Activated CD4-positive, alpha-beta T cell treated with anti-CD3 and anti-CD28 coated beads for 4 hours (primary cell): ENCODE results near the gene RASA4B.
"Not testable (repeated sequence)": the region's sequence is repeated elsewhere in the genome, so short reads cannot be mapped to it uniquely, and the experiment has no call there.

Experiments used
- DNase-seq, 2 donors: peaks; one replicate each; pipeline ENCODE4 v3.0.0-alpha.2; 2020

RASA4B gene

GRCh38 chr7:102517550-102518147 is at the start of gene RASA4B:
Gene RASA4B, minus strand, starts transcription at chr7:102517777. Its CDS starts 67 bp downstream, at chr7:102517710.
- not testable (repeated sequence) for DNase-seq

DNA sequence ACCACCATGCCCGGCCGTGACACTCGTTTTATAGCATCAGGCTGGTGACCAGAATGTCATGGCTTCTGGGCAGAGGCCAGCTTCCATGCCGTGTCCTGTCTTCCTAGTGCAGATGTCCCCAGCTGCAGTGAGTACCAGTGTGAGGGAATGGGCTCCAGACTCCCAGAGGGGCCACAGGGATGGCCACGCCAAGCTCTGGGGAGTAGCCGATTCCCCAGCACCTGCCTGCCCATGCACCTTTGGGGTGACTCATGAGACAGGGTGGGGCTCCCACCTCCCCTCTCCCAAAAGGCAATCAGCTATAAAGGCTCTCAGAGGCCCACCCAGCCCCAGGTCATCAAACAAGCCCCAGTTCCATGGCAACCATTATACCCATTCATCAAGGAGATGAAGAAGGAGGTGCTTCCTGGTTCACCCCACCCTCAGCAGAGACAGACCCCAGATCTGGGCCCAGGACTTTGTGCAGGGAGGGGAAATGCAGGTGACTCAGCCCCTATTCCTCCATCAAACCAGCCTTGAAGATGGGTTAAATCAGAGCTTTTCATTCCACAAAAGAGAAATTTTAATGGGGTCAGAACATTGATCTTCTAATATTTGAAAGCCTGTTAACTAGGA is 33.3 kb upstream of the RASA4B start, which contains the start of gene SPDYE2:
Gene SPDYE2 (plus strand): TSS at position 419 of the 615 bp plus-strand sequence. CDS start 2,030 bp downstream, outside the sequence.
- DNase-seq = not testable (repeated sequence)

- not testable (repeated sequence) for DNase-seq
These were observed 28.8 kb upstream of the RASA4B start for GRCh38 chr7:102546353-102546752.

GRCh38 chr7:102545288-102545687 is 27.7 kb upstream of the RASA4B start:
- DNase-seq = not testable (repeated sequence)

- DNase-seq = not testable (repeated sequence)
These were observed 26.8 kb upstream of the RASA4B start for GRCh38 chr7:102544372-102544771.

- not testable (repeated sequence) for DNase-seq
These were observed 26.0 kb upstream of the RASA4B start, which contains the start of gene UPK3BL2 for GRCh38 chr7:102543596-102543995. Gene UPK3BL2, minus strand, starts transcription at chr7:102543696. Its CDS starts 60 bp downstream, at chr7:102543636.

DNA sequence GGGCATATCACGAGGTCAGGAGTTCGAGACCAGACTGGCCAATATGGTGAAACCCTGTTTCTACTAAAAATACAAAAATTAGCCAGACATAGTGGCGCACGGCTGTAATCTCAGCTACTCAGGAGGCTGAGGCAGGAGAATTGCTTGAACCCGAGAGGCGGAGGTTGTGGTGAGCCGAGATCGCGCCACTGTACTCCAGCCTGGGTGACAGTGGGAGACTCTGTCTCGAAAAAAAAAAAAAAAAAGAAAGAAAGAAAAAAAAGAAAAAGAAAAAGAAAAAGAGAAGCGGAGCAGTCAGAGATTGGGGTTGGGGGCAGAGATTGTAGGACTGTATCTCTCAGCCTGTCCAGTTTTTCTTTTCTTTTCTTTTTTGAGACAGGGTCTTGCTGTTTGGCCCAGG is 25.2 kb upstream of the RASA4B start:
- DNase-seq = not testable (repeated sequence)

- DNase-seq = not testable (repeated sequence)
These were observed 24.5 kb upstream of the RASA4B start for GRCh38 chr7:102542083-102542482.

DNA sequence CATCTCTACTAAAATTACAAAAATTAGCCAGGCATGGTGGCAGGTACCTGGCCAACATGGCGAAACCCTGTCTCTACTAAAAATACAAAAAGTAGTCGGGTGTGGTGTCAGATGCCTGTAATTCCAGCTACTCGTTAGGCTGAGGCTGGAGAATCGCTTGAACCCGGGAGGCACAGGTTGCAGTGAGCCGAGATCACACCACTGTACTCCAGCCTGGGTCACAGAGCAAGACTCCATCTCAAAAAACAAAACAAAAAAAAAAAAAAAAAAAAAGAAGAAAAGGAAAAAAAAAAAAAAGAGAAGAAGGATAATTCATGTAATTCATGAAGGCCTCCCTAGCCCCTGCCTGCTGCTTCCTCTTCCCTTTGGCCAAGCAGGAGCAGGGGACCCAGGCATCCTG is 23.0 kb upstream of the RASA4B start:
- DNase-seq = not testable (repeated sequence)

GRCh38 chr7:102535062-102535615 is 17.6 kb upstream of the RASA4B start:
- not testable (repeated sequence) for DNase-seq

GRCh38 chr7:102532127-102532526 is 14.6 kb upstream of the RASA4B start:
- DNase-seq = not testable (repeated sequence)

GRCh38 chr7:102531583-102531982 is 14.0 kb upstream of the RASA4B start:
- not testable (repeated sequence) for DNase-seq

- not testable (repeated sequence) for DNase-seq
These were observed 10.5 kb upstream of the RASA4B start for GRCh38 chr7:102527822-102528793.

- not testable (repeated sequence) for DNase-seq
These were observed 9.6 kb upstream of the RASA4B start for GRCh38 chr7:102527182-102527581.

GRCh38 chr7:102524803-102525202 is 7.2 kb upstream of the RASA4B start:
- not testable (repeated sequence) for DNase-seq

DNA sequence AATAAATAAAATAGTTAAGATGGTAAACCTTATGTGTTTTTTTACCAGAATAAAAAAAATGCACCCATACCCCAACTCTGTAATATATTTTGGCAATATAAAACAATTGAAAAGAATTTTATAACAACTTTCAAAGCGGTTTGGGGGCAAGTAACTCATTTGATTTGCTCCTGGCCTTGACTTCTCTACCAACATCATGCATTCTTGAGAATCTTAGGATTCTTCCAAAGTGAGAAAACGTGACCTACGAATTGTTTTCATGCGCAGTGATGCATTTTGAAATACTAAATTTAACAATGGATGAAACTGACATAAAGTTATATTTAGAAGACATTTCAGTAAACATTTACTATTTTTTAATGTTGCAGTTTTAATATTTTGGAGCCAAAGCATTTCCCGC is 3.2 kb upstream of the RASA4B start:
- DNase-seq = not testable (repeated sequence)

DNA sequence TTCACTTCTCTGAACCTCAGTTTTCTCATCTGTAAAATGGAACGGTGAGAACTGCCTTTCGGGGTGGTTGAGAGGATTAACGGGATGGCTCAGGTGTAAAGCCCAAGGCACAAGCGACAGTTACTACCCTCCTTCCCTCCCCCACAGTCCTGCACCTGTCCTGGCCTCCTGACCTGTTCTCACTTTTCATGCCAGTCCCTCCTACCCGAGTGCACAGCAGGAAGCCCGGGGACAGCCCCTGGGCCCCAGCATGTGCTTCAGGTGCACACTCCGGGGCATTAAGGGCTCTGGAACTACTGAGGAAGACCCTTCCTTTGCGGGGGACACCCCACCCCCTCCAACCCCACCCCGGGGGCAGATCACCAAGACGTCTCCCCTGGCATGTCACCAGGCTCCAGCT is 626 bp downstream of the RASA4B start:
- DNase-seq = not testable (repeated sequence)

DNA sequence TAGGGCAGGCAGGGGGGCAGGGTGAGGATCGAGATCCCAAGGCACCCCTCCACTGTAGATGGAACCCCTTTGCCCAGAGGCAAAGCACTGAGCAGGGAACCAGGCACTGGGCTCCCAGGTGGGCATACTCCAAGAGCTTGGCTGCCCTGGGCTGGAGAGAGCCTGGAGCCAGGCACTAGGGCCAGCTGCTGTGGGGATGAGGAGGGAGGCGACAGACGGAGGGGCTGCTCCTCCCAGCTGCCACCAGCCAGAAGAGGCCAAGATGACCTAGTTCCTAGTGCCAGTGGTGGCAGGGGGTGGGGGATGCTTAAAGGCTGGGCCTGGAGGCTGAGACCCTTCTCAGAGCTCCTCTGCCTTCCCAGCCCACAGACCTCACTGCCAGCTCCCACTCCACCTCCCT is 1.7 kb downstream of the RASA4B start:
- DNase-seq = not testable (repeated sequence)

DNA sequence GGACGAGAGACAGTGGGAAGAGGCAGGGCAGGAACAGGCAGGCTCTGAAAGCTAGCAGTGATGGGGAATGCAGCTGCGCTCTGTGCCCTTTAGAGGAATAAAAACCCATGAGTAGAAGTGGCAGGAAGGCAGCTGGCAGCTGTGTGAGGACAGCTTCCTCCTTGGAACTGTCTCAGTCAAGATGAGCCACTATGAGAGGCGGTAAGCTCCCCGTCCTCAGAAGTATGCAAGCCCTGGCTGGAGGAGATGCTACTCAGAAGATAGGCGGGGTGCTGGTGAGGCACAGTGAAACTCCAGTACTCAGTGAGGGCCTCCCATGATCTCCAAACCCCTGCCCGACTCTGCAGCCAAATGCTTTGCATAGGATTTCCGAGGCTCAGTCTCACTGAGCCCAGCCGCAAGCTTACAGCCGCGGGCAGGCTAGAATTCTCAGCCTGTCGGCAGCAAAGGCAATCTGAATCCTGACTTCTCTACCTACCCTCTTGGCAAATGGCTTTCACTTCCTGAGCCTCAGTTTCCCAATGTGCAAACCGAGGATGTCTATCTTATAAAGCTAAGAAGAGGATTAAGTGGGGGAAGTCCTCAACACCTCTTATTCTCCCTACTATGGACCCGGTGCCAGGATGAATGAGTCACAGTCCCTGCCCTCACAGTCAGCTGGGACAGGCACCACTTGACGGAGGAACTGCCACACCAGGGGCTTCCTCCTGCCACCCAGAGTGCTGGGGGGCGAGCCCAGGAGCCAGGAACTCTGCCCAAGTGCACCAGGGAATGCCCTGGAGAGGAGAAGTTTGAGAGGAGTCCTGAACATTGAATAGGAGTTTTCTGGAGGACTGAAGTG is 2.5 kb downstream of the RASA4B start:
- DNase-seq = not testable (repeated sequence)

DNA sequence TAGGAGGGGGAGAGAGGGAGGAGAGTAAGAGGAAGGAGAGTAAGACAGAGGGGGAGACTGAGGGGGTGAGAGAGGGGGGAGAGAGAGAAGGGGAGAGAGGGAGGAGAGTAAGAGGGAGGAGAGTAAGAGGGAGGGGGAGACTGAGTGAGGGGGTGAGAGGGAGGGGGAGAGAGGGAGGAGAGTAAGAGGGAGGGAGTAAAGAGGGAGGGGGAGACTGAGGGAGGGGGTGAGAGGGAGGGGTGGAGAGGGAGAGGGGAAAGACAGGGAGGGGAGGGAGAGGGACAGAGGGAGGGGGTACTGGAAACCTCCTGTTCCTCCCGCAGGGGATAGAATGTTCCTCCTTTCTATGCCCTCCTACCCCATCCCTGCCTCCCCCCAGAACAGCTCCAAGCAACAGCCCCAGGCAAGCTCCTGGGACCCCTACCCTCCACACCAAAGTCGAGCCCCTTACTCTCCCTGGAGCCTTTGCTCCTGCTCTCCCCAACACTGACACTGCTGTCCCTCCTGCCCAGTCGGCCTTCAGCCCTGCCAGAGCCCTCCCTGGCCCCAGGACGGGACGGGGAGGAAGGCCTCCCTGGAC is 4.8 kb downstream of the RASA4B start:
- not testable (repeated sequence) for DNase-seq

- DNase-seq = not testable (repeated sequence)
These were observed 5.6 kb downstream of the RASA4B start for GRCh38 chr7:102511860-102512522.
